PC-3 (cell line): ENCODE results near the gene NBEAL1. TPM values are rescaled to one million over a fixed set of nuclear protein-coding genes. Genes with fewer than 3 reads are reported as not detected.
A peak's percentile ranks its signal among the peaks of the same experiment; 100 is the strongest.
"Not testable (repeated sequence)": the region's sequence is repeated elsewhere in the genome, so short reads cannot be mapped to it uniquely, and the experiment has no call there.

ENCODE experiments used
- ATAC-seq: fragments of 200-7000 bp; cut with Tn5 transposase; 2 replicates; pipeline ENCODE4 v1.9.1; 2020; ENCODE audit warnings: mild to moderate bottlenecking, moderate library complexity
- Bru-seq: library from RNA; stranded (reverse); fragments of 400-500 nt; gene quantifications from one replicate; lab custom pipeline; 2021; lab: Mats Ljungman, UMichigan
- BruChase-seq, 2 experiments: library from RNA; stranded (reverse); fragments of 400-500 nt; gene quantifications; one replicate each; lab custom pipeline; 2021; lab: Mats Ljungman, UMichigan
- BruUV-seq: library from RNA; stranded (reverse); fragments of 400-500 nt; replicated peaks from 2 replicates; lab custom pipeline; 2021; lab: Mats Ljungman, UMichigan
- CTCF ChIA-PET: fragments of 300-600 bp; sonication (Branson Sonifier 250); formaldehyde crosslinking; loops from one replicate; lab custom pipeline; 2022; ENCODE audit warnings: antibody characterized with exemption; lab: Charles Lee
- POLR2A ChIA-PET: fragments of 300-600 bp; sonication (Branson Sonifier 250); formaldehyde crosslinking; loops from one replicate; lab custom pipeline; 2022; ENCODE audit warnings: antibody characterized with exemption; ENCODE audit not compliant: unreplicated experiment; lab: Charles Lee
- DNase-seq: peaks from one replicate; pipeline ENCODE4 v3.0.0-alpha.2; 2015
- H2AFZ ChIP-seq: fragments of 300-600 bp; sonication (generic); 2 replicates; pipeline ENCODE4 v1.6.0; 2016; ENCODE audit warnings: antibody characterized with exemption, low read length
- H3F3A ChIP-seq: fragments of 300-600 bp; sonication (generic); one replicate; pipeline ENCODE4 v1.6.0; 2017; ENCODE audit warnings: antibody characterized with exemption, low read length, control low read depth, mild to moderate bottlenecking; ENCODE audit not compliant: unreplicated experiment
- H3K27ac ChIP-seq: fragments of 300-600 bp; sonication (generic); 2 replicates; pipeline ENCODE4 v1.5.1; 2016; ENCODE audit warnings: mild to moderate bottlenecking, low read length
- H3K27me3 ChIP-seq: fragments of 300-600 bp; sonication (generic); 2 replicates; pipeline ENCODE4 v1.6.1; 2016; ENCODE audit warnings: low read length, mixed read lengths
- H3K36me3 ChIP-seq: fragments of 300-600 bp; sonication (generic); 2 replicates; pipeline ENCODE4 v1.6.1; 2016; ENCODE audit warnings: low read depth, mixed run types, low read length, mixed read lengths
- H3K4me1 ChIP-seq: fragments of 300-600 bp; sonication (generic); 2 replicates; pipeline ENCODE4 v1.5.1; 2016; ENCODE audit warnings: low read length; ENCODE audit not compliant: insufficient read depth
- H3K4me2 ChIP-seq: fragments of 300-600 bp; sonication (generic); 2 replicates; pipeline ENCODE4 v1.6.0; 2016; ENCODE audit warnings: low read length
- H3K4me3 ChIP-seq: fragments of 300-600 bp; sonication (generic); 2 replicates; pipeline ENCODE4 v1.5.1; 2016; ENCODE audit warnings: mild to moderate bottlenecking, low read length, mixed read lengths
- H3K79me2 ChIP-seq: fragments of 300-600 bp; sonication (generic); 2 replicates; pipeline ENCODE4 v1.6.1; 2017; ENCODE audit warnings: low read length, mixed read lengths
- H3K9ac ChIP-seq: fragments of 300-600 bp; sonication (generic); 2 replicates; pipeline ENCODE4 v1.6.0; 2016; ENCODE audit warnings: mild to moderate bottlenecking, low read length
- H3K9me2 ChIP-seq: fragments of 300-600 bp; sonication (generic); replicated peaks from 2 replicates; pipeline ENCODE4 v1.6.1; 2016; ENCODE audit warnings: mixed run types, low read length, mixed read lengths
- H3K9me3 ChIP-seq: fragments of 300-600 bp; sonication (generic); 2 replicates; pipeline ENCODE4 v1.6.1; 2016; ENCODE audit warnings: low read length, mixed read lengths
- H4K20me1 ChIP-seq: fragments of 300-600 bp; sonication (generic); 2 replicates; pipeline ENCODE4 v1.6.1; 2016; ENCODE audit warnings: low read length, mixed read lengths
- EZH2 ChIP-seq: fragments of 300-600 bp; sonication (generic); IDR thresholded peaks from one replicate; pipeline ENCODE4 v1.6.1; 2017; ENCODE audit warnings: antibody characterized with exemption, mild to moderate bottlenecking, low read length; ENCODE audit not compliant: unreplicated experiment
- EZH2phosphoT487 ChIP-seq: fragments of 300-600 bp; sonication (generic); IDR thresholded peaks from 2 replicates; pipeline ENCODE4 v1.6.1; 2018; ENCODE audit warnings: mild to moderate bottlenecking, antibody characterized with exemption, low read length, borderline replicate concordance
- intact Hi-C: fragments of 100-400 bp; cut with micrococcal nuclease; formaldehyde crosslinking; loops from 2 replicates; pipeline ENCODE4 v1.9.0; 2023
- long read RNA-seq: library from polyadenylated mRNA; unstranded; transcript quantifications from one replicate; pipeline ENCODE4 v2.0.0, GENCODE V29; 2021; ENCODE audit not compliant: unreplicated experiment
- total RNA-seq: library from RNA; depleted of rRNA; stranded (reverse); fragments of >200 nt; gene quantifications from 2 replicates; pipeline ENCODE4 v1.2.3, GENCODE V29; 2014; rRNA removed
- TF ChIP-seq, protein P1 (sequence below): fragments of 300-600 bp; sonication (generic); conservative IDR thresholded peaks from 2 replicates; pipeline ENCODE4 v1.5.1; 2017; ENCODE audit warnings: antibody characterized with exemption, low read depth, mild to moderate bottlenecking, low read length

NBEAL1 gene
- total RNA-seq, result 9.9 and 14.5 TPM in 2 replicates
- Bru-seq, nascent RNA, result percentile 82 among the genes with signal in this experiment
- BruChase-seq, experiment 1, labeled RNA remaining after a 6-hour chase, result percentile 74 among the genes with signal in this experiment
- percentile 76 among the genes with signal in this experiment for BruChase-seq, experiment 2, labeled RNA remaining after a 2-hour chase
- long read RNA-seq, partial matches to known transcripts, result 4 of 13 reads
- long read RNA-seq, other reads (novel, unspliced or antisense), result 9 of 13 reads

DNA sequence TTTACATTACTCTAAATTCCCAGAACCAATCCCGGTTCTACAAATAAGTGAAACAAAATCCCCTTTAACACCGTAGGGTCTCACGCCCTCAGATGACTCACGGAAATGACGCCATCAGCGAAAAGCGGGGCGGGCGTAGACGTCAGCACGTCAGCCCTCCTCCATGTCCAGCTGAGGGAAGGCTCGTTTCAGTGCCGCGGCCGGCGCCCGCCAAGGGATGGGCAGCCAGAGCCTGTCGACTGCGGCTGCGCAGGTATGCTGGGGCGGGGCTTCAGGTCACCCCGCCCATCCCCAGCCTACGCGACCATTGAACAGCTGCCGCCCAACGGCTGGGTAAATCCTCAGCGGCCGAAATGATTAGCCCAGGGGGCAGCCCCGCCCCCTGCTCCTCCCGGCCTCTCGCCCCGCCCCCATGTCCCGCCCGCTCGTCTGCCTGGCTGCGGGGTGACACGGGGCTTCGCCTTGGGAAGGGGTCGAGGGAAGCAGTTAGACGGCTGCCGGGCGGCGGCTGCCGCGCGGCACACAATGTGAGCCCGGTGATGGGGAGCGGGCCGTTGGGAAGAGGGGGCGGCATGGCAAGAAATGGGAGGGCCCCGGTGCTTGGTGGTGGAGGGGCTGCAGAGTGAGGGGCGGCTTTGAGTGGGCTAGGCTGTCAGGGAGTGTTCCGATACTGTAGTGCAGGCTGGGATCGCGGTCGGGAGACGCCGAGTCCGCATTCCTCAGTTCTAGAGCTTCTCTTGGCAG is at the start of gene NBEAL1:
TSS of gene NBEAL1 (plus strand) at position 420 of the 744 bp plus-strand sequence. CDS start 1,510 bp downstream, outside the sequence.
- H3K4me2 ChIP-seq, result peak within 1 kb of the TSS; percentile 87
- no peaks in the 10 kb centered on the region for H3K36me3 ChIP-seq
- no peaks in the 10 kb centered on the region for H3K9me2 ChIP-seq
- H3K9ac ChIP-seq, result peak within 1 kb of the TSS; percentile 92
- peaks cover 39% of the 10 kb centered on the region for H3K4me1 ChIP-seq
- 0 out of 2 replicates have a peak, but pooled peaks cover 2% of the 10 kb centered on the region for H4K20me1 ChIP-seq
- no peaks in the 10 kb centered on the region for H3K9me3 ChIP-seq
- ChIA-PET CTCF (no interaction called here), POLR2A (interaction anchor here (0.5 to 0.7 kb wide), 3 partner anchors 188 to 379 kb away, joined by 3 to 7 read pairs (median 4); no protein-coding TSS in a partner anchor)
- peak; percentile 89 for ATAC-seq
- peaks cover 46% of the 10 kb centered on the region for H3K79me2 ChIP-seq
- H3K4me3 ChIP-seq, result peak within 1 kb of the TSS; percentile 90
- H2AFZ ChIP-seq, result peak within 1 kb of the TSS; percentile 91
- BruUV-seq, result no TSS peak
- peak; percentile 99 for DNase-seq
- no peak for TF ChIP-seq EZH2
- TF ChIP-seq, protein P1, sequence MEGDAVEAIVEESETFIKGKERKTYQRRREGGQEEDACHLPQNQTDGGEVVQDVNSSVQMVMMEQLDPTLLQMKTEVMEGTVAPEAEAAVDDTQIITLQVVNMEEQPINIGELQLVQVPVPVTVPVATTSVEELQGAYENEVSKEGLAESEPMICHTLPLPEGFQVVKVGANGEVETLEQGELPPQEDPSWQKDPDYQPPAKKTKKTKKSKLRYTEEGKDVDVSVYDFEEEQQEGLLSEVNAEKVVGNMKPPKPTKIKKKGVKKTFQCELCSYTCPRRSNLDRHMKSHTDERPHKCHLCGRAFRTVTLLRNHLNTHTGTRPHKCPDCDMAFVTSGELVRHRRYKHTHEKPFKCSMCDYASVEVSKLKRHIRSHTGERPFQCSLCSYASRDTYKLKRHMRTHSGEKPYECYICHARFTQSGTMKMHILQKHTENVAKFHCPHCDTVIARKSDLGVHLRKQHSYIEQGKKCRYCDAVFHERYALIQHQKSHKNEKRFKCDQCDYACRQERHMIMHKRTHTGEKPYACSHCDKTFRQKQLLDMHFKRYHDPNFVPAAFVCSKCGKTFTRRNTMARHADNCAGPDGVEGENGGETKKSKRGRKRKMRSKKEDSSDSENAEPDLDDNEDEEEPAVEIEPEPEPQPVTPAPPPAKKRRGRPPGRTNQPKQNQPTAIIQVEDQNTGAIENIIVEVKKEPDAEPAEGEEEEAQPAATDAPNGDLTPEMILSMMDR, result no peak
- TF ChIP-seq EZH2phosphoT487, result no peak
- H3K27me3 ChIP-seq, result no peaks in the 10 kb centered on the region
- no peaks in the 10 kb centered on the region for H3F3A ChIP-seq
- peak within 1 kb of the TSS; percentile 72 for H3K27ac ChIP-seq
- intact Hi-C loops, result loop anchor here (1.0 kb wide), 1 partner anchor 102 kb away; the partner anchor contains the start of gene CARF

DNA sequence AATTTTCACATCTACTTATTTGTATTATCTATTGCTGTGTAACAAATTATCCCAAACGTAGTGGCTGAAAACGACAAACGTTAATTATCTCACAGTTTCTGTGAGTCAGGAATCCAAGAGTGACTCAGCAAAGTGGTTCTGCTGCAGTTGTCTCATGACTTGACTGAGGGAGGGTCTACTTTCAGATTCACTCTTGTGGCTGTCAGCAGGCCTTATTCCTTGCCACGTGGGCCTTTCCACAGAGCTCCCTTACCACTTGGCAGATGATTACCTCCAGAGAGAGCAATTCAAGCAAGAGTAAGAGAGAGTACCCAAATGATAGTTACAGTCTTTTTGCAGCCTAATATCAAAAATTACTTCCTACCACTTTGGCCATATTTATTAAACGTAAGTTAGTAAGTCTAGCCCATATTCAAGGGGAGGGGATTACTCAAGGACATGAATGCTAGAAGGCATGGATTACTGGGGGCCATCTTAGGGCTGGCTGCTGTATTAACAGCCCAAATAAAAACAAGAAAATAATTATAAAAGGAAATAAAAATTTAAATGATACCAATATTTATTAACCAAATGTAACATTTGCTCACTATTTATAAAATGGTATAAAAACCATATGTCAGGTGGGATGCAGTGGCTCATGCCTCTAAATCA is 48.7 kb upstream of the NBEAL1 start:
- H3K9me3 ChIP-seq, result no peaks in the 10 kb centered on the region
- H3K9ac ChIP-seq, result no peak overlapping the region; the same call in 1 of the 2 replicates
- no peaks in the 10 kb centered on the region for H3K79me2 ChIP-seq
- no peaks in the 10 kb centered on the region for H3F3A ChIP-seq
- no peak for ATAC-seq
- no peaks in the 10 kb centered on the region for H3K27me3 ChIP-seq
- TF ChIP-seq, protein P1, result no peak
- no peak for TF ChIP-seq EZH2
- no peak for TF ChIP-seq EZH2phosphoT487
- H3K4me2 ChIP-seq, result peak overlapping the region; percentile 27
- no peaks in the 10 kb centered on the region for H4K20me1 ChIP-seq
- no peaks in the 10 kb centered on the region for H3K36me3 ChIP-seq
- H3K4me3 ChIP-seq, result no peak overlapping the region
- H2AFZ ChIP-seq, result peak overlapping the region; percentile 78
- peak overlapping the region; percentile 36; the same call in 1 of the 2 replicates for H3K27ac ChIP-seq
- no TSS peak for BruUV-seq
- ChIA-PET POLR2A (no interaction called here), CTCF (no interaction called here)
- peaks cover 12% of the 10 kb centered on the region; the same call in 1 of the 2 replicates for H3K4me1 ChIP-seq
- intact Hi-C loops, result no loop called here
- no peaks in the 10 kb centered on the region for H3K9me2 ChIP-seq
- DNase-seq, result peak; percentile 56

DNA sequence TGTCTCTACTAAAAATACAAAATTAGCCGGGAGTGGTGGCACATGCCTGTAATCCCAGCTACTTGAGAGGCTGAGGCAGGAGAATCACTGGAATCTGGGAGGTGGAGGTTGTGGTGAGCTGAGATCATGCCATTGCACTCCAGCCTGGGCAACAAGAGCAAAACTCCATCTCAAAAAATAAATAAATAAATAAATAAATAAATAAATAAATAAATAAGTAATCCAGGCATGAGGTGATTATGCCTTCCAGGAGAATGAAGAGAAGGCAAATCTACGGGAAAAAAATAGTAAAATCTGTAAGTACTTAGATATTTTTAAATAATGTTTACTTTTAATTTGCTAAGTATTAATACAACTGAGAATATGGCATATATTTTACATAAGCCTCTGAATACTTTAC is 45.3 kb upstream of the NBEAL1 start:
- H3K79me2 ChIP-seq, H4K20me1 ChIP-seq, H3K9me2 ChIP-seq, CTCF ChIA-PET, H3K9me3 ChIP-seq, H3F3A ChIP-seq, H3K36me3 ChIP-seq, DNase-seq, ATAC-seq, H3K27ac ChIP-seq, H3K27me3 ChIP-seq, H3K4me3 ChIP-seq, H3K9ac ChIP-seq, POLR2A ChIA-PET, H2AFZ ChIP-seq, BruUV-seq, intact Hi-C loops, H3K4me2 ChIP-seq: not testable (repeated sequence)
- H3K4me1 ChIP-seq, result peaks cover 12% of the 10 kb centered on the region; the same call in 1 of the 2 replicates
